Neural progenitor cell (in vitro differentiated cells): ENCODE data around the gene ARL3. TPM values are rescaled to one million over a fixed set of nuclear protein-coding genes. Genes with fewer than 3 reads are reported as not detected.

Experiments
- DNase-seq: peaks from one replicate; pipeline ENCODE4 v3.0.0-alpha.2; 2016; ENCODE audit warnings: low spot score
- H2AFZ ChIP-seq: fragments of 200-600 bp; sonication (generic); replicated peaks from 2 replicates; pipeline ENCODE4 v1.6.1; 2016; ENCODE audit warnings: antibody characterized with exemption
- H3F3A ChIP-seq: fragments of 200-600 bp; sonication (generic); 2 replicates; pipeline ENCODE4 v1.6.1; 2016; ENCODE audit warnings: antibody characterized with exemption, low read depth
- H3K27ac ChIP-seq: fragments of 200-600 bp; sonication (generic); 2 replicates; pipeline ENCODE4 v1.5.1; 2016; ENCODE audit warnings: mild to moderate bottlenecking
- H3K27me3 ChIP-seq: fragments of 200-600 bp; sonication (generic); 2 replicates; pipeline ENCODE4 v1.6.1; 2016; ENCODE audit warnings: mild to moderate bottlenecking, moderate library complexity
- H3K36me3 ChIP-seq: fragments of 200-600 bp; sonication (generic); 2 replicates; pipeline ENCODE4 v1.5.1; 2016
- H3K4me1 ChIP-seq: fragments of 200-600 bp; sonication (generic); 2 replicates; pipeline ENCODE4 v1.6.1; 2016; ENCODE audit warnings: mixed run types
- H3K4me2 ChIP-seq: fragments of 200-600 bp; sonication (generic); 2 replicates; pipeline ENCODE4 v1.6.1; 2016
- H3K4me3 ChIP-seq: fragments of 200-600 bp; sonication (generic); 2 replicates; pipeline ENCODE4 v1.5.1; 2016
- H3K79me2 ChIP-seq: fragments of 200-600 bp; sonication (generic); 2 replicates; pipeline ENCODE4 v1.6.1; 2016; ENCODE audit warnings: low read depth
- H3K9ac ChIP-seq: fragments of 200-600 bp; sonication (generic); 2 replicates; pipeline ENCODE4 v1.6.1; 2016
- H3K9me3 ChIP-seq: fragments of 200-600 bp; sonication (generic); 2 replicates; pipeline ENCODE4 v1.5.1; 2016; ENCODE audit warnings: low read depth
- H4K20me1 ChIP-seq: fragments of 200-600 bp; sonication (generic); 2 replicates; pipeline ENCODE4 v1.6.1; 2016; ENCODE audit warnings: low read depth
- H3K27ac Mint-ChIP-seq: 3 replicates; pipeline ENCODE4 v1.8.0; 2021; ENCODE audit warnings: mixed read lengths
- H3K27me3 Mint-ChIP-seq: 2 replicates; pipeline ENCODE4 v1.8.0; 2022; ENCODE audit warnings: low read depth, mild to moderate bottlenecking, inconsistent platforms, moderate library complexity, mixed read lengths; ENCODE audit not compliant: insufficient read depth
- H3K36me3 Mint-ChIP-seq: 3 replicates; pipeline ENCODE4 v1.8.0; 2021; ENCODE audit warnings: mixed read lengths
- H3K4me1 Mint-ChIP-seq: 3 replicates; pipeline ENCODE4 v1.8.0; 2021; ENCODE audit warnings: mixed read lengths
- H3K4me3 Mint-ChIP-seq: 3 replicates; pipeline ENCODE4 v1.8.0; 2021; ENCODE audit warnings: mild to moderate bottlenecking, moderate library complexity, mixed read lengths
- H3K9me3 Mint-ChIP-seq: 3 replicates; pipeline ENCODE4 v1.8.0; 2020; ENCODE audit warnings: mixed read lengths
- CTCF ChIP-seq: fragments of 200-600 bp; sonication (generic); IDR thresholded peaks from 2 replicates; pipeline ENCODE4 v1.5.1; 2017; ENCODE audit warnings: antibody characterized with exemption, mild to moderate bottlenecking
- EZH2 ChIP-seq: fragments of 200-600 bp; sonication (generic); IDR thresholded peaks from 2 replicates; pipeline ENCODE4 v1.6.1; 2017; ENCODE audit warnings: antibody characterized with exemption, mild to moderate bottlenecking, moderate library complexity
- EZH2phosphoT487 ChIP-seq: fragments of 200-600 bp; sonication (generic); IDR thresholded peaks from 2 replicates; pipeline ENCODE4 v1.6.1; 2017; ENCODE audit warnings: antibody characterized with exemption
- total RNA-seq: library from RNA; depleted of rRNA; stranded (reverse); fragments of >200 nt; gene quantifications from 2 replicates; pipeline ENCODE4 v1.2.3, GENCODE V29; 2015; ENCODE audit warnings: low replicate concordance

ARL3 gene
- total RNA-seq, 1 donor from 2014 or later = 29.7 TPM

GRCh38 chr10:102643336-102644065, 70.7 kb downstream of the ARL3 start:
- peak; percentile 87 for DNase-seq
- Mint-ChIP-seq H3K4me1 (peaks cover 39% of the 10 kb centered on the region), H3K27ac (no peak overlapping the region), H3K4me3 (peak overlapping the region; percentile 95), H3K36me3 (peaks cover 2% of the 10 kb centered on the region), H3K27me3 (peaks cover 14% of the 10 kb centered on the region), H3K9me3 (no peaks in the 10 kb centered on the region)
- Histone ChIP-seq H3F3A (peaks cover 72% of the 10 kb centered on the region), H3K9ac (peak overlapping the region; percentile 71), H3K9me3 (no peaks in the 10 kb centered on the region), H3K4me2 (peak overlapping the region; percentile 94), H2AFZ (no peak overlapping the region), H3K4me3 (peak overlapping the region; percentile 94), H3K27ac (peak overlapping the region; percentile 94), H4K20me1 (peaks cover 40% of the 10 kb centered on the region), H3K4me1 (peaks cover 31% of the 10 kb centered on the region), H3K79me2 (peaks cover 52% of the 10 kb centered on the region), H3K27me3 (no peaks in the 10 kb centered on the region), H3K36me3 (no peaks in the 10 kb centered on the region)
- TF ChIP-seq EZH2phosphoT487 = no peak
- TF ChIP-seq EZH2 = no peak
- no peak for TF ChIP-seq CTCF

- peaks cover 15% of the 10 kb centered on the region for H3K27me3 Mint-ChIP-seq
- Histone ChIP-seq H3F3A (peaks cover 72% of the 10 kb centered on the region), H3K4me1 (peaks cover 25% of the 10 kb centered on the region), H3K4me2 (peak overlapping the region; percentile 94), H2AFZ (no peak overlapping the region), H3K4me3 (peak overlapping the region; percentile 94), H4K20me1 (peaks cover 34% of the 10 kb centered on the region), H3K36me3 (no peaks in the 10 kb centered on the region), H3K79me2 (peaks cover 45% of the 10 kb centered on the region), H3K9ac (peak overlapping the region; percentile 71), H3K9me3 (no peaks in the 10 kb centered on the region), H3K27me3 (no peaks in the 10 kb centered on the region), H3K27ac (peak overlapping the region; percentile 94)
- peak; percentile 76 for DNase-seq
- no peaks in the 10 kb centered on the region for H3K9me3 Mint-ChIP-seq
- TF ChIP-seq EZH2 (no peak), CTCF (no peak), EZH2phosphoT487 (no peak)
- H3K4me3 Mint-ChIP-seq = peak overlapping the region; percentile 95
- H3K27ac Mint-ChIP-seq = peak overlapping the region; percentile 87
- H3K36me3 Mint-ChIP-seq = peaks cover 2% of the 10 kb centered on the region
- peaks cover 32% of the 10 kb centered on the region for H3K4me1 Mint-ChIP-seq
Measured at GRCh38 chr10:102642736-102643335, 71.4 kb downstream of the ARL3 start.

- peaks cover 2% of the 10 kb centered on the region for H3K36me3 Mint-ChIP-seq
- H3K4me3 Mint-ChIP-seq = peak overlapping the region; percentile 92
- peaks cover 13% of the 10 kb centered on the region for H3K27me3 Mint-ChIP-seq
- H3K4me2 ChIP-seq = peak overlapping the region; percentile 94
- no peaks in the 10 kb centered on the region for H3K27me3 ChIP-seq
- peaks cover 17% of the 10 kb centered on the region for H3K4me1 ChIP-seq
- H3F3A ChIP-seq = peaks cover 68% of the 10 kb centered on the region
- peak; percentile 98 for DNase-seq
- H3K36me3 ChIP-seq = no peaks in the 10 kb centered on the region
- peak overlapping the region; percentile 82 for H3K27ac Mint-ChIP-seq
- no peaks in the 10 kb centered on the region for H3K9me3 Mint-ChIP-seq
- peak overlapping the region; percentile 71 for H3K9ac ChIP-seq
- peak overlapping the region; percentile 94 for H3K4me3 ChIP-seq
- peaks cover 25% of the 10 kb centered on the region for H3K4me1 Mint-ChIP-seq
- H3K27ac ChIP-seq = peak overlapping the region; percentile 94
- H3K9me3 ChIP-seq = no peaks in the 10 kb centered on the region
- H4K20me1 ChIP-seq = peaks cover 26% of the 10 kb centered on the region
- TF ChIP-seq CTCF (no peak), EZH2 (peak; percentile 6)
- peak overlapping the region; percentile 7 for H2AFZ ChIP-seq
- peaks cover 38% of the 10 kb centered on the region for H3K79me2 ChIP-seq
Measured at GRCh38 chr10:102641880-102642735, 72.1 kb downstream of the ARL3 start.
